LNCAP (cell line): ENCODE measurements around the gene C11orf58.

Source experiments
- CTCF ChIP-seq: fragments of 450-650 bp; IDR thresholded peaks from 2 replicates; pipeline ENCODE4 v1.5.1; 2017; ENCODE audit warnings: mild to moderate bottlenecking

C11orf58 gene

DNA sequence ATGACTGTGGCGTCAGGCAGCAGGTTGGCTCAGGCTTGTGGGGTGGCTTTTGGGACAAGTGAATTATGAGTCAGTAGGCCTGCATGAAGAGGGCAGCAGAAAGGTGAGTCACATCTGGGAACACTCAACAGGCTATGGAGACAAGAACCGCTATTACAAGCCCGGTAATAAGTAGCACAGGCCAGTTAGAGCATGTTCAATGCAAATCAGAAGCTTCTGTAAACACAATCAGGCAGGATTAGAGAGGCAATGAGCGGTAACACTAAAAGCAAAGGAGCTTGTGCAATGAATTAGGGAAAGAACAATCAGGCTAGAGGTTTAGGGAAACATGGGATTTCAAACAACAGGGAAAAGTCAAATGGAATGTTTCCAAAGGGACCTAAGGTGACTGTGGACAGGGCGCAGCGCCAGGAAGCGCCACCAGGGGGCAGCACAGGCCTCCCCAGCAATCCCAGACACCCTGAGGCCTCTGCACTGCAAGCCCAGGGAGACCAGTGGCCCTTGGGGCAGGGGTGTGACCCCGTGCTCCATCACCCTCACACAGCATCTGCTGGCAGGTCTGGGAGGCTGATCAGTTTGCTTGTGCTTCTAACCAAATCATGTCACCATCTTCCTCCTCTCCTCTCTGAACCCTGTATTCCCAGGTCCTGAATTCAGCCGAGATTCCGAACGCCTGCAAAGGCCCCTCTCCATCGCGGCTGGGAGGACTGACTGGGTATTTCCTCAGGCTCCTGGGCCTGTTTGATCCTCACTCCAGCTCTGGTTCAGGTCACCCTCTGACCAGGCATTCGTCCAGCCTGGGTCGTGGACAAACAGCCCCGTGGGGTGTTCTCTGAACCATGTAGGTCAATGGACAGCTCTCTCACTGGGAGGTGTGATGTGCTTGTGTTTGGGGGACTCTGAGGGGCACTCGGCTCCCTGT lies 50.0 kb downstream of the C11orf58 start:
- peak; percentile 99 for TF ChIP-seq CTCF

- no peak for TF ChIP-seq CTCF
These were observed 50.6 kb downstream of the C11orf58 start for GRCh38 chr11:16789063-16789420.

GRCh38 chr11:16789560-16790485 lies 51.4 kb downstream of the C11orf58 start:
- no peak for TF ChIP-seq CTCF

DNA sequence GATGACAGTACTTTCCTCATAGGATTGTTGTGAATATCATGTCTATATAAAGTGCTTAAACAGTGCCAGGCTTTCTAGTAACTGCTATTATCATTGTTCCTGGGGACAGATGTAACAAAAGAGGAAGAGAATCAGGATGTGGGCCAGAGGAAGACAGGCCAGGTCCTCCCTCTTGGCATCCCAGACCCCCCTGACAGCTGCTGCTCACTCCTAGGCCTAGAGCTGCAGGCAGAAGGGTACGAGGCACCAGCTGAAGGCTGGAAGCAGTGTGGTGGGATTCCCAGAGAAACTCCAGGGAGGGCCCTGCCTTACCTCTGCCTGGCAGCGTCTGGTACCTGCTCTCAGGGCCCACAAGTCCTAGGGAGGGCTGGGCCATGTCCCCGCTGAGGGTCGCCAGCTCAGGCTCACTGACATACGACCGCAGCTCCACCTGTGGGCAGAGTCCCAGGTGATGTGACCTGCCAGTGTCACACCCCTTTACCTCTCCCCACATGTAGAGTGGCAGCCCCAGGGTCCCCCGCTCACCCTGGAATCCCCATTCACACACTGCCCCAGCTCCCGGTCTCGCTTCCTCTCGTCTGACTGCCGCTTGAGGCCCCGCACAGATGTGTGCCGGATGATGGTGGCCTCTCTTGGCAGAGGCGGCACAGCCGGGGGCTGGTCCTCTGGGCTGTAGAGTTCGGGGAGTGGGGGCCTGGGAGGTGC lies 52.2 kb downstream of the C11orf58 start:
- TF ChIP-seq CTCF, result no peak

DNA sequence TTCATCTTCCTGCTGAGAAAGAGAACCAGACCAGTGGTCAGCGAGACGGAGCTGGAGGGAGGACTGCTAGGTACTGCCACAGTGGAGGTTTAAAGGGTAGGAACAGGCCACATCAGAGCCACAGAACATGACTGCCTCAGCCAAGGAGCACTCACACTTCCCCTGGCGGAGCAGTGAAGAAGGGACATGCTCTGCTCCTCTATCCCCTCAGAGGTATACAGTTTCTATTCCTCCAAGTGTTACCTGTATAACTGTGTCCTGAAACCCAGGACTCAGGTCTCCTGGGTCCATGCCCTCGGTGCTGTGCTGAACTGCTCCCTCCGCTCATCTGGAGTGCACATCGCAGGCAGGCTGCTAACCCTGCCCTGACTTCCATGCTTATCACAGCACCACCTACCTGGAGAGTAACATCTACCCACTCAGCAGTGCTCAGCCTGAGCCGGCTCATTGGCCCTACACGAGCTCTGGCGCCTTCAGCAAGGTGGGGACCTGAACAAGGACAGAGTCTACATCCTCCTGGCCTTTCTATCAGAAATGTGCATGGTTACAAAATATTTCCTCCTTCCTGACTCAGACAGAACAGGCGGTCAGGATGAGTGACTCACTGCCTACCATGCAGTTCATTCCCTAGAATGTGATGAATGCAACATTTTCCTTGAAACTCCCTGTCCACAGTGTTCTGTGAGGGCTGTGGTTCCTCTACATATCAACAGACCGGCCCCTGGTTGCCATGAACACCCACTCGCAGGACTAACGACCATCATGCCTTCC lies 52.9 kb downstream of the C11orf58 start:
- TF ChIP-seq CTCF, result no peak

GRCh38 chr11:16792426-16792825 lies 54.0 kb downstream of the C11orf58 start:
- no peak for TF ChIP-seq CTCF
